Neural crest cell (in vitro differentiated cells): ENCODE data around the gene NOTCH4. TPM values are rescaled to one million over a fixed set of nuclear protein-coding genes. Genes with fewer than 3 reads are reported as not detected.

Experiments used
- DNase-seq: peaks from one replicate; pipeline ENCODE4 v3.0.0; 2021; ENCODE audit warnings: low read depth, mixed read lengths, low spot score
- H3K27ac Mint-ChIP-seq: one replicate; pipeline ENCODE4 v1.8.0; 2021; ENCODE audit warnings: mild to moderate bottlenecking, mixed read lengths; ENCODE audit not compliant: unreplicated experiment
- H3K27me3 Mint-ChIP-seq: 2 replicates; pipeline ENCODE4 v1.8.0; 2021; ENCODE audit warnings: low read depth, mild to moderate bottlenecking, mixed read lengths
- H3K36me3 Mint-ChIP-seq: 2 replicates; pipeline ENCODE4 v1.8.0; 2021; ENCODE audit warnings: low read depth, mild to moderate bottlenecking, mixed read lengths
- H3K4me1 Mint-ChIP-seq: 2 replicates; pipeline ENCODE4 v1.8.0; 2021; ENCODE audit warnings: mixed read lengths
- H3K4me3 Mint-ChIP-seq: one replicate; pipeline ENCODE4 v1.8.0; 2021; ENCODE audit warnings: mild to moderate bottlenecking, mixed read lengths
- H3K9me3 Mint-ChIP-seq: 2 replicates; pipeline ENCODE4 v1.8.0; 2021; ENCODE audit warnings: mixed read lengths
- CTCF ChIP-seq: fragments of 200-600 bp; sonication (generic); conservative IDR thresholded peaks from 2 replicates; pipeline ENCODE4 v1.5.0; 2021; ENCODE audit warnings: antibody characterized with exemption, mild to moderate bottlenecking
- total RNA-seq: library from RNA; stranded (reverse); gene quantifications from 2 replicates; pipeline ENCODE4 v1.2.1, GENCODE V29; 2021

NOTCH4 gene
- total RNA-seq, 1 donor from 2014 or later: 5.6 TPM

GRCh38 chr6:32151863-32152768 lies 71.8 kb downstream of the NOTCH4 start, which contains the start of gene PRRT1:
Gene PRRT1, minus strand, starts transcription at chr6:32151939. Its CDS starts 112 bp downstream, at chr6:32151827.
- Mint-ChIP-seq H3K27me3 (no peaks in the 10 kb centered on the region), H3K36me3 (peaks cover 3% of the 10 kb centered on the region), H3K27ac (peak within 1 kb of the TSS; percentile 97), H3K9me3 (no peaks in the 10 kb centered on the region), H3K4me1 (peaks cover 53% of the 10 kb centered on the region), H3K4me3 (peak within 1 kb of the TSS; percentile 100)
- TF ChIP-seq CTCF: no peak
- no peak for DNase-seq

GRCh38 chr6:32151181-32151862 lies 72.5 kb downstream of the NOTCH4 start:
- H3K27ac Mint-ChIP-seq: no peak overlapping the region
- peaks cover 3% of the 10 kb centered on the region for H3K36me3 Mint-ChIP-seq
- peak overlapping the region; percentile 54 for H3K4me3 Mint-ChIP-seq
- no peak for DNase-seq
- H3K27me3 Mint-ChIP-seq: no peaks in the 10 kb centered on the region
- peaks cover 59% of the 10 kb centered on the region for H3K4me1 Mint-ChIP-seq
- no peaks in the 10 kb centered on the region for H3K9me3 Mint-ChIP-seq
- TF ChIP-seq CTCF: no peak

- H3K4me1 Mint-ChIP-seq: peaks cover 54% of the 10 kb centered on the region
- H3K27me3 Mint-ChIP-seq: no peaks in the 10 kb centered on the region
- peak overlapping the region; percentile 87 for H3K27ac Mint-ChIP-seq
- no peaks in the 10 kb centered on the region for H3K9me3 Mint-ChIP-seq
- H3K4me3 Mint-ChIP-seq: peak overlapping the region; percentile 54
- TF ChIP-seq CTCF: no peak
- peaks cover 3% of the 10 kb centered on the region for H3K36me3 Mint-ChIP-seq
- no peak for DNase-seq
Observed at GRCh38 chr6:32149932-32150870, 73.7 kb downstream of the NOTCH4 start.

GRCh38 chr6:32149092-32149755 lies 74.6 kb downstream of the NOTCH4 start:
- no peaks in the 10 kb centered on the region for H3K9me3 Mint-ChIP-seq
- H3K27me3 Mint-ChIP-seq: no peaks in the 10 kb centered on the region
- H3K36me3 Mint-ChIP-seq: peaks cover 3% of the 10 kb centered on the region
- no peak for TF ChIP-seq CTCF
- peaks cover 44% of the 10 kb centered on the region for H3K4me1 Mint-ChIP-seq
- H3K27ac Mint-ChIP-seq: no peak overlapping the region
- no peak for DNase-seq
- peak overlapping the region; percentile 45 for H3K4me3 Mint-ChIP-seq
